Measurements from ENCODE around the gene STIMATE. TPM values are rescaled to one million over a fixed set of nuclear protein-coding genes. Genes with fewer than 3 reads are reported as not detected.

STIMATE gene
- total and polyA plus RNA-seq, 2 of the 4 experiments (the other 2 are of a cell fraction), result 10.6 to 17.8 TPM

GRCh38 chr3:52790741-52791140, 106.6 kb downstream of the STIMATE start:
- Histone ChIP-seq H3K18ac (ENCODE audit: low read depth, low read length) (no peak overlapping the region), H3K56ac (ENCODE audit: extremely low read depth, insufficient read depth, low read length) (no peak overlapping the region), H3K14ac (replicated peaks; ENCODE audit: low read depth, low read length) (no peak overlapping the region), H2BK120ac (ENCODE audit: low read depth, low read length) (no peak overlapping the region), H2BK20ac (ENCODE audit: low read depth, low read length) (no peak overlapping the region), H3K9me3 (ENCODE audit: control insufficient read depth, insufficient read depth, low read length) (no peaks in the 10 kb centered on the region), H3K4me1 (ENCODE audit: control insufficient read depth, insufficient read depth, low read length) (no peaks in the 10 kb centered on the region), H4K5ac (ENCODE audit: low read depth, low read length) (no peak overlapping the region), H3K27me3 (ENCODE audit: control insufficient read depth, insufficient read depth, low read length) (peaks cover 35% of the 10 kb centered on the region; the same call in 1 of the 2 replicates), H2AK9ac (replicated peaks; ENCODE audit: low read depth, low read length, poor library complexity) (no peak overlapping the region), H3K79me1 (ENCODE audit: low read depth in 1 of 2, low read length in 2 of 2) (no peaks in the 10 kb centered on the region), H3K4me3 (ENCODE audit: insufficient read depth, low read depth, low read length) (no peak overlapping the region), H3K4ac (ENCODE audit: low read depth, low read length) (no peak overlapping the region), H3K9ac (ENCODE audit: low read depth, low read length) (no peak overlapping the region), H3K27ac (ENCODE audit: insufficient read depth, low read length) (no peak overlapping the region), H3K4me2 (ENCODE audit: low read depth, low read length) (no peak overlapping the region), H4K20me1 (ENCODE audit: insufficient read depth, low read length) (no peaks in the 10 kb centered on the region), H3K36me3 (ENCODE audit: control insufficient read depth, insufficient read depth, low read length) (no peaks in the 10 kb centered on the region), H2AK5ac (ENCODE audit: low read depth, low read length) (no peak overlapping the region), H3K23ac (ENCODE audit: low read depth, low read length) (no peak overlapping the region), H2BK15ac (ENCODE audit: low read depth, low read length) (no peak overlapping the region), H2AFZ (replicated peaks; ENCODE audit: low read length, poor library complexity) (peak overlapping the region; percentile 43), H4K91ac (ENCODE audit: insufficient read depth, low read depth, low read length) (no peak overlapping the region), H3K9me1 (ENCODE audit: insufficient read depth, low read length) (no peaks in the 10 kb centered on the region), H4K8ac (ENCODE audit: low read depth in 2 of 2, low read length in 2 of 2) (no peak overlapping the region), H2BK5ac (ENCODE audit: low read depth, low read length, poor library complexity, severe bottlenecking) (no peak overlapping the region)
- TF ChIP-seq NFE2L2 (IDR thresholded peaks at IDR 0.05; ENCODE audit: low read depth, low read length) (no peak), MAZ (IDR thresholded peaks at IDR 0.05; ENCODE audit: borderline replicate concordance, low read depth, low read length) (no peak), BHLHE40 (IDR thresholded peaks at IDR 0.05; ENCODE audit: low read depth, low read length) (no peak), CEBPB (IDR thresholded peaks at IDR 0.05; ENCODE audit: low read depth, low read length) (no peak), FOS (IDR thresholded peaks at IDR 0.05; ENCODE audit: low read depth, low read length) (no peak)
- TF ChIP-seq, protein P1, sequence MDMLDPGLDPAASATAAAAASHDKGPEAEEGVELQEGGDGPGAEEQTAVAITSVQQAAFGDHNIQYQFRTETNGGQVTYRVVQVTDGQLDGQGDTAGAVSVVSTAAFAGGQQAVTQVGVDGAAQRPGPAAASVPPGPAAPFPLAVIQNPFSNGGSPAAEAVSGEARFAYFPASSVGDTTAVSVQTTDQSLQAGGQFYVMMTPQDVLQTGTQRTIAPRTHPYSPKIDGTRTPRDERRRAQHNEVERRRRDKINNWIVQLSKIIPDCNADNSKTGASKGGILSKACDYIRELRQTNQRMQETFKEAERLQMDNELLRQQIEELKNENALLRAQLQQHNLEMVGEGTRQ (IDR thresholded peaks at IDR 0.05; ENCODE audit: low read depth, low read length), result no peak
- dilution Hi-C loops (cut with HindIII; ENCODE audit: low sequenced_read_pairs, unreplicated experiment) (no loop called here), in situ Hi-C loops (cut with MboI; ENCODE audit: low sequenced_read_pairs) (no loop called here), intact Hi-C loops (cut with micrococcal nuclease) (no loop called here)
- BruUV-seq (replicated peaks), result no TSS peak
- ChIA-PET POLR2A (ENCODE audit: unreplicated experiment) (no interaction called here), CTCF (no interaction called here)
- ATAC-seq (ENCODE audit: low read depth), result no peak
- whole genome bisulfite sequencing, 2 experiments (ENCODE audit: extremely low coverage in 2 of 2, insufficient read length in 1 of 2), result 100% methylated on average over 2 of the region's 13 CpGs; no CpG with 5 or more reads in 1 of the 2 experiments
- DNase-seq, result no peak

Measured in IMR-90 (cell line).